ENCODE data around the gene OXCT1.

DNA sequence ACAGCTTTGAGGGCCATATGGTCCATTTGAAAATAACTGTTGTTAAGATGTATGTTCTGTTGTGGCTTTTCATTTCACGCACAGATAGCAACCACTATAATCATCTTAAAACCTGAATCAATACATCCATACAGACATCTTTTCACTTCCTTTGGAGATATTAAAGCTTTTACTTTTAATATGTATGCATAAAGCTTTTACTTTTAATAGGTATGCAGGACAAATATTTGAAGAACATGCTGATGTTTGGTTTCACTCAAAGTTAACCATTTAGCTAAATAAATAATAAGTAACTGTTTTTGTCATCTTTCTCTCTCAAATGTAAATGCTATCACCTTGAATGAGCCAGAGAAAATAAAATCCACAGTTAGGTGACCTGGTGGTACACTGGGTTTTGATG lies 108.6 kb downstream of the OXCT1 start:
- TF ChIP-seq, protein P1, sequence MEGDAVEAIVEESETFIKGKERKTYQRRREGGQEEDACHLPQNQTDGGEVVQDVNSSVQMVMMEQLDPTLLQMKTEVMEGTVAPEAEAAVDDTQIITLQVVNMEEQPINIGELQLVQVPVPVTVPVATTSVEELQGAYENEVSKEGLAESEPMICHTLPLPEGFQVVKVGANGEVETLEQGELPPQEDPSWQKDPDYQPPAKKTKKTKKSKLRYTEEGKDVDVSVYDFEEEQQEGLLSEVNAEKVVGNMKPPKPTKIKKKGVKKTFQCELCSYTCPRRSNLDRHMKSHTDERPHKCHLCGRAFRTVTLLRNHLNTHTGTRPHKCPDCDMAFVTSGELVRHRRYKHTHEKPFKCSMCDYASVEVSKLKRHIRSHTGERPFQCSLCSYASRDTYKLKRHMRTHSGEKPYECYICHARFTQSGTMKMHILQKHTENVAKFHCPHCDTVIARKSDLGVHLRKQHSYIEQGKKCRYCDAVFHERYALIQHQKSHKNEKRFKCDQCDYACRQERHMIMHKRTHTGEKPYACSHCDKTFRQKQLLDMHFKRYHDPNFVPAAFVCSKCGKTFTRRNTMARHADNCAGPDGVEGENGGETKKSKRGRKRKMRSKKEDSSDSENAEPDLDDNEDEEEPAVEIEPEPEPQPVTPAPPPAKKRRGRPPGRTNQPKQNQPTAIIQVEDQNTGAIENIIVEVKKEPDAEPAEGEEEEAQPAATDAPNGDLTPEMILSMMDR (IDR thresholded peaks at IDR 0.05), result no peak
- TF ChIP-seq POLR2A (IDR thresholded peaks at IDR 0.05), result no peak
